Anterior cingulate cortex (tissue), 58 donors: ENCODE data around the gene ZDHHC3.

ENCODE experiments used
- DNase-seq, 58 donors: peaks; one replicate each; lab custom pipeline; 2025; lab: John Stamatoyannopoulos, UW

ZDHHC3 gene, protein sequence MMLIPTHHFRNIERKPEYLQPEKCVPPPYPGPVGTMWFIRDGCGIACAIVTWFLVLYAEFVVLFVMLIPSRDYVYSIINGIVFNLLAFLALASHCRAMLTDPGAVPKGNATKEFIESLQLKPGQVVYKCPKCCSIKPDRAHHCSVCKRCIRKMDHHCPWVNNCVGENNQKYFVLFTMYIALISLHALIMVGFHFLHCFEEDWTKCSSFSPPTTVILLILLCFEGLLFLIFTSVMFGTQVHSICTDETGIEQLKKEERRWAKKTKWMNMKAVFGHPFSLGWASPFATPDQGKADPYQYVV

DNA sequence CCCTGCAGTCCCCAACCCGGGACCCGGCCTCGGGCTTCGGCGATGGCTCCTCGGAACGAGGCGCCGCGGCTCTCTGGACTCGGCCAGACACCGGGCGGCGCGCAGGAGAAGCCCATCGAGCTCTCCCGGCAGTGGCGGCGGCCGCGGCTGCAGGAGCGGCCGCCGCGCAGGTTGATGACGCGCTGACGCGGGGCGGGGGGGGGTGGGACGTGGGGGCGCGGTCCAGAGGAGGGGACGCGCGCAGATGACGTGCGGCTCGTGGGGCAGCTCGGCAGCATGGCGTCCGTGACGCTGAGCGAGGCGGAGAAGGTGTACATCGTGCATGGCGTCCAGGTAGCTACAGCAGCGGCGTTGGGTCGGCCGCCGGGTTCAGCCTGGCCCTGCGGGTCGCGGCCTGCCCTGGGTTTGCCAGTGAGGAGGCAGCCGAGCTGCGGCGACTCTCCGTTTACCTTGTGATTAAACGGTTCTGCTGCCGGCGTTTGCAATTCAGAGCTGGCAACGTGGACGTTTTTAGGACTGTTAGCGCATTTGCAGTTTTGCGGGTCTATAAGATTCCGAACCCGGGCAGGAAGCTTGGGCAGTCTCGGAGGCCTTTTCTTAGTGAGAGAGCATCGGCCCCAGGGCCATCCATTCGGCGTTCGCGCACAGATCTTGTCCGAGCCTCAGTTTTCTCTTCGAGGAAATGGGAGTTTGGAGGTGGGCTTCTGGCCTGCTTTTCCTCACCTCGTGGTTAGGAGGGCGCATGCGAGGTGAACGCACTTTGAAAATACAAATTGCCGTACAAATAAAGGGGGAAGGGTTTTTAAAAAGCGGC lies at the start of gene ZDHHC3, which contains the start of gene EXOSC7:
ZDHHC3 (minus strand) TSS at position 173 of the 814 bp plus-strand sequence. CDS start 16,738 bp downstream, outside the sequence.
EXOSC7 (plus strand) TSS at position 243 of the 814 bp plus-strand sequence; CDS start at position 277, 34 bp downstream.
- DNase-seq = peak in 57 of 58 donors; percentile 33 to 89 (median 81)

DNA sequence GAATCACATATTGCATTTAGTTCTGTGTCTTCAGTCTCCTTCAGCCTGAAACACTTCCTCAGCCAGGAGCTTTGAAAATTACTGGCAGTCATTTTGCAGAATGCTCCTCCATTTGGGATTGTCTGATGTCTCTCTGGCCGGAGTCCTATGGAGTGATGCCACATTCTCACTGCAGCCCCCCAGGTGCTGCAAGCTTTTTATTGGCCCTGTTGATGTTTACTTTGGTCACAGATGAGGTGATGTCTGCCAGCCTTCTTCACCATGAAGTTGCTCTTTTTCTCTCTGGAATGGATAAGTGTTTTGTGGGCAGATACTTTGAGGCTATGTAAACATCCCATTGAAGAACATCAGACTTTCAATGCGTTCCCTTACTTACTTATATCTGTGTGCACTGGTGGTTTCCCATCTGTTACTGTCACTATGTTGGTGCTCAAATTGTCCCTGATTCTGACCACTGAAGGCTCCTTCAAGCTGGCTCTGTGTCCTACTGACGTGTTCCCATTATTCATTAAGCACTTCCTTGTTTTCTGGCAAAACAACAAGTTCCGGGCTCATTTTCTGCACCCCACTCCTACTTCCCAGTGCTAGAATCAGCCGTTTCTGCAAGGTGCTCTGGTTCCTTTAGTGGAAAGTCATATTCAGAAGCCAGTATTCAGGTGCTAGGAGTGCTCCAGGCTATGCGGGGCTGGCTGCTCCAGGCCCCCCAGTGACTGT lies 48.7 kb upstream of the ZDHHC3 start:
- no peak for DNase-seq

DNA sequence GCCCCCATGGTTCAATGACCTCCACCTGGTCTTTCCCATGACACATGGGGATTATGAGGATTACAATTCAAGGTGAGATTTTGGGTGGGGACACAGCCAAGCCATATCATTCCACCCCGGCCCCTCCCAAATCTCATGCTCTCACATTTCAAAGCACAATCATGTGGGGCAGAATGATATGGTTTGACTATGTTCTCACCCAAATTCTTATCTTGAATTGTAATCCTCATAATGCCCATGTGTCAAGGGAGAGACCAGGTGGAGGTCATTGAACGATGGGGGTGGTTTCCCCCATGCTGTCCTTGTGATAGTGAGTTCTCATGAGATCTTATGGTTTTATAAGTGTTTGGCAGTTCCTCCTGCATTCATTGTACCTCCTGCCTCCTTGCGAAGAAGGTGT lies 47.7 kb upstream of the ZDHHC3 start:
- no peak for DNase-seq

DNA sequence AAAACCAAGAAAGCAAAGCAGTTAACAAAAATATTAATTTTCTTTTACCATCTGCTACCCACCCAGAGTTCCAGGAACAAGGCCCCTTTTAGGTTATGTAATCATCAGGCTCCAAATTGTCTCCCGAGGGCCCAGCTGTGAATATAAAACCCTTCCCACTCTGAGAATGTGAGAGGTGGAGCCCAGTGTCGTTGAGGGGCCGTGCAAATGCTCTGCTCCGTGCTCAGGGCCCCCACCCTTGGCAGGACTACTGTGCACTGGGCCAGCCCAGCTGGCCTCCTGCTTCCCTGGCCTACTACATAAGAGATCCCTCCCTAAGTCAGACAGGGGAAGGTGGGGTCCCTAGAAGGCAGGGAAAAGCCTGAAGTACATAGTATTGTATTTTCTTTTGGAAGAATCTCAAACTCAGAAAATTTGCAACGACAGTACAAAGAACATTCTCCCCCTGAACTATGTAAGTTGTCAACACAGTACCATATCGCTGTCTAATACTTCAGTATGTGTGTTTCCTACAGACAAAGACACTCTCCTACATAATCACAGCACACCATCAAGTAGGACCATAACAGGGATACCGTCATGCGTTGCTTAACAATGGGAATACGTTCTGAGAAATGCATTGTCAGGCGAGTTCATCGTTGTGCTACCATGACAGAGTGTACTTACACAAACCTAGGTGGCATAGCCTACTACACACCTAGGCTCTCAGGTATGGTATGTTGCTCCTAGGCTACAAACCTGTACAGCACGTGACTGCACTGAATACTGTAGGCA lies 45.7 kb upstream of the ZDHHC3 start:
- DNase-seq = no peak

DNA sequence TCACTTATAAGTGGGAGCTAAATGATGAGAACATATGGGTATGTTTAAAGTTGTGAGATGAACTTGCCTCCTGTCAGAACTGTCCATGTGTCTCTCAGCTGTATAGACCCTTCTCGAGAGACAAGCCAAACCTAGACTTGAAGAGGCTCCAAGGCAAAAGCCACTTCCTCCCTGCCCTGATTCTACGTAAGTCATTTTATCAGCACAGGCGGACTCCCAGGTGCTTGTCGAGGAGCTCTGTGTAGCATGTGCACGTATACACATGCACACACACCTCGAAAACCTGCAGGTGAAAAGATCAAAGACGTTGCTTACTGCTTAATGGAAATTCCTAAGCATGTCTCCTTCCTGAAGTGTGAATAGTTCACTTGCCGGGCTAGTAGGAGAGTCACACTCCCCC lies 44.6 kb upstream of the ZDHHC3 start:
- DNase-seq = no peak

DNA sequence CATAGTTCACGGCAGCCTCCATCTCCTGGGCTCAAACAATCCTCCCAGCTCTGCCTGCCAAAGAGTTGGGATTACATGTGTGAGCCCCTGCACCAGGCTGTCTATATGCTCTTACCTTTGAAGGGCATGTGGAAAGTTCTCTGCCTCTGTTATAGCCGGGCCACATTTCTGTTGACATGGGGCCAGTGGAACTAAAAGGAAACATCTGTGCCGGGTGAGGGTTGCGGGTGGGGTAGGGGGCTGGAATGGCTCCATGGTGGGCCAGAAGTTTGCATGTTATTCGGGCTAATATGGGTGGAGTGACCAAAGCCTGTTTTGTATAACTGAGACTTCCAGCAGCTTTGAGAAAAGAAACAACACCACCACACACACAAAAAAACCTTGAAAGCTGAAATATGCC lies 41.8 kb upstream of the ZDHHC3 start:
- DNase-seq = no peak

DNA sequence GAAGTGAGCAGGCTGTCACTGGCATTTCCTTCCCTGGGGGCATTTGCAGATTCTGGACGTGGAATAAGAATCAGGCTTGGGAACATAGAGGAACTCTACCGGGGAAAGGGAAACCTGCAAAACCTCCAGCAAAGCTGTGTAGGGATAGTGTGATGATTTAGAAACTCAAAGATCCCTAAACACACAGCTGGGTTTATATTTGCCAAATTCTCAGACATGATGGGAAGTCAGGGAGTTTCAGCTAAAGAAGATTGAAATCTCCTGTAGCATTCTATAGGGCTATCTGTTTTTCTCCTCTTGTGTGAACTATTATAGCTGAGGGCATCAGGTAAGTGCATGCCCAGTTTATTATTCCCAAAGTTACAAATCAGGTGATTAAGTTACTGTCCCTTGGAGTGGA lies 40.9 kb upstream of the ZDHHC3 start:
- no peak for DNase-seq

DNA sequence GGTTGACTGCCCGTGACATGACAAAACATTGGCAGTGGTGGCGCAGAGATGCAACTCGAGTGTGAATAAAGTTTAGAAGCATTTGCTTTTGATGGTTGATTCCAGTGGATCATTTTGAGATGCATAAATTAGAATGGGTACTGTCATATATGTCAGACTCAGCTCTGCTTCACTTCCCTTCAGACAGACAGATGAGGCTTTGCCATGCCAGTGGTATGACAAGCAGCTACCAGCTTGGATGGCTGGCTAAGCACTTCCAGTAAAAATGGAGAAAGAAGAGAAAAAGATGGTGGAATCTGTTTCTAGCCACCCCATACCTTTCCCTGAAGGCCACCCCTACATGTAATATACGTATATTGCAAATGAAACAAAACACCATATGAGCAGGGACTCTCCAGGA lies 36.6 kb upstream of the ZDHHC3 start:
- no peak for DNase-seq

DNA sequence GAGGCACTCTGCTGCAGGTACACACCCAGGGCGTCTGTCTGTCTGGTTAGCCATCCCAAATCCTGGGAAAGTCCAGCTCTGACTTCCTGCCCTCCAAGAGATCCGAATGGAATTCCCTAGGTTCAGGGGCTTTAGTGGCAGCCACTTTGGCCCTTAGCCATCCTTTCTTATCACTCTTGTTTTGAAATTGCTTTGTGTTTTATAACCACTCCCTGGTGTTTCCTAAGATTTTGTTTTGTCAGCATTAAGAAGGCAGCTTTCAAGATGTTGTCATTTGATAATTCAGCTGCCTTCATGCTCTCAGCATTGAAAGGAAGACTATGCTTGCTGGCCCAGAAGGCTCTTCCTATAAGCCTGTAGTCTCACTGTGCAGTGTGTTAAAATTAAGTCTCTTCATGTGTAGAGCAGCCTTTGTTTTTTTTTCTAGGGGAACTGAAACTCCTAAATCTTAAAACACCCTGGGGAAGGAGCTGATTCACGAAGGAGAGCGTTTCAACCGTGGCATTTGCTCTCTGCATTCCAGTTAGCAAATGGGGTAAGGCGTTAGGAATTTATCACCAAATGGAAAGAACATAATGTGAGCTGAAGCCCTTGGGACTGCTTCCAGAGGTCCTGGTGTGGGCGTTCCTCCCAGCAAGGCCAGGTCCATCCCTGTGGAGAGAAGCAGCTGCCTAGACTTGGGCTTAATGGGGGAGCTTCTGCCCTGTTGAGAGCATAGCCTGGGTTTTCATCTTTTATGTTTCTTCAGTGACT lies 36.0 kb upstream of the ZDHHC3 start:
- peak in 1 of 58 donors; percentile 13 for DNase-seq

DNA sequence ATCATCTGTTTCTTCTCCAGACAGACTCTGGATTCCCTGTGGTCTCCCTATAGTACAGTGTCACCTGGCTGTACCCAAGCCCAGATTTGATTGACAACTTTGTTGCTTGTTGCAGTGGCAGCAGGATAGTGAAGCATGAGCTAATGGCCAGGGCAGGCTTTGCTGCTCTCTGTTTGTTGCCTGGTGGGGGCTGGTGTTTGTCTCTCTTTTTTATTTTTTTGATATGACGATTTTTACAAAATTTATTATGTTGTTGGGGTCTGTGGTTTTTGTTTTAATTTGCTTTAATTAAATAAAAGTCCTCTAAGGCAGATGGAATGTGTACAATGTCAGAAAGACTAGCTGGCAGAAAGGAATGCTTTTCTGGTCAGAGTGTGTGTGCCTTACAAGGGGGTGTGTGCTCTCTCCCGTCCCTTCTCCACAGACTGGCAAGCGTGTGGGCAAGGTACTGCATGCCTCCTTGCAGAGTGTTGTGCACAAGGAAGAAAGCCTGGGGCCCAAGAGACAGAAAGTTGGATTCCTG lies 34.9 kb upstream of the ZDHHC3 start:
- no peak for DNase-seq

DNA sequence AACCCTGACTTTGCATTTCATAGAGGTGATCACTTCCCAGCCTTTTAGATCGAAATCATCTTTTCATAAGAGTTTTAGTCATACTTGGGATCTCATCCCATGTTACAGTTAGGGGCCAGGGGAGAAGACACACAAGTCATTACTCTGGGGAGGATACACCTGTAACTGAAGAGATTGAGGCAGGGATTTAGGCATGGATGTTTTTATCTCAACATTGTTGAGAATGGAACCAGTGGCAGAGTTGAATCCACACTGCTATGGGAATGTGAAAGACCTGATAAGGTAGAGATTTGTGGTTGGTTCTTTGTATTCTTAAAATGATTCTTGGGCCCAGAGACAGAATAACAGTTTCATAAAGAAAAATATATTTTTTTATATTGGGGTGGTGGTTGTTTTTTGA lies 33.9 kb upstream of the ZDHHC3 start:
- DNase-seq = no peak

DNA sequence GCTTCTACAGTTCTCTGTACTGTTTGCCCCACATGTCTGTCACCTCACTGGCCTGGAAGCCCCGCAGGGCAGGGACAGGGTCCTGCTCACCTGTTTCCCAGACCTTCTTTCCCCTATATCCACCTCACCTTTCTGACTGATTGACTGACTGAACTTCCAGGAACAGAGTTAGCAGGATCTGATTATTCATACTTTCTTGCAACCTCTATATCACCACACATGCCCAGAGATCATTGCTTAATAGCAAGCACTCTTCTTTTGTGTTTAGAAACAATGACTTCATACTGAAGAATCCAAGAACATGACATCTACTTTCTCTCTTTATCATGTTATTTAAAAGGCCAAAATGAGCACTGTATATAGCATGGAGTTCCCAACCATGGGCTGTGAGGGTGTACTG lies 32.1 kb upstream of the ZDHHC3 start:
- no peak for DNase-seq

DNA sequence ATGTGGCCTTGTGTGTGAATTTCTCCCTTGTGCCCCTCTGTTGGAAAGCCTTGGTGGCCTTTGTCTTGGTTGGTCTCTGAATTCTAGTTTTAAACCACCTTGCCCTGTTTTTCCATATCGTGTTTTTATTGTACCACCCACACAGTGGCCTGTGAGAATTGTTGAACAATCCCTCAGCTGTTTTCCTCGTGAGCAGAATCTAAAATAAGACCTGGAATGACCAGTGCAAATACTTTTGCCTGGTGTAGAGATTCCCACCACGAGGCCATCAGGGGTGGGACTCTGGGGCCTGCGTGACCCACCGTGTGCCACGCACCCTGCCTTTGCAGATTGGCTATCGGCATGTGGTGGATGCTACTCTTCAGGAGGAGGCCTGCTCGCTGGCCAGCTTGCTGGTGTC lies 31.1 kb upstream of the ZDHHC3 start:
- DNase-seq = no peak

DNA sequence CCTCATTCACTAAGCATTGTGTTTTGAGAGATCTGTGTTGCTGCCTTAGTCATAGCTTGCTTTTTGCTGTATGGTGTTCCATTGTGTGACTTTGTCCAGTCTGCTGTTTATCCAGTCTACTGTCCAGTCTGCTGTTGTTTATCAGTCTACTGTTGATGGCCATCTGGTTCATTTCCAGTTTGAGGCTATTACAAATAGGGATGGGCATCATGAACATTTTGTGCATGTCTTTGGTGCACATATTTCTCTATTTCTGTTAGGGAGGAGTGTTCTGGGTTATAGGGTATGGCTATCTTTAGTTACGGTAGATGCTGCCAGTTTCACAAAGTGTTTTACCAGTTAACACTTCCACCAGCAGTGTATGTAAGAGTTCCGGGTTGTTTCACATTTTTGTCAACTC lies 27.9 kb upstream of the ZDHHC3 start:
- DNase-seq = no peak

DNA sequence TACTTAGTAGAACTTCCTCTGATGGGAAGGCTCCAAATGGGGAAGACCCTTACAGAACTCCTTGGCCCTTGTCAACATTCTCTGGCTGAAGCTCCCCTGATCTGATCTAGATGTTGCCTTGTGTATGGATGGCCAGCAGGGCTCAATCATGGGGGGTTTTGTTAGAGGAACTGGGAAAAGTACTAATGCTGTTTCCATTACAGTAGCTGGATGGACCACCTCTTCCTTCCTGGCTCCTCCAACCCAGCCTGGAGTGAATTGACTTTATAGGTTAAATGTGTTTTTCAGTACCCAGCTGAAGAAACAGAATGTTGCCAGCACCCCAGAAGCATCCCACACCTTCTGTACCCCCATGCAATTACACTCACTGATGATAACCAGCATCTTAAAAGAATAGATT lies 27.4 kb upstream of the ZDHHC3 start:
- DNase-seq = no peak

DNA sequence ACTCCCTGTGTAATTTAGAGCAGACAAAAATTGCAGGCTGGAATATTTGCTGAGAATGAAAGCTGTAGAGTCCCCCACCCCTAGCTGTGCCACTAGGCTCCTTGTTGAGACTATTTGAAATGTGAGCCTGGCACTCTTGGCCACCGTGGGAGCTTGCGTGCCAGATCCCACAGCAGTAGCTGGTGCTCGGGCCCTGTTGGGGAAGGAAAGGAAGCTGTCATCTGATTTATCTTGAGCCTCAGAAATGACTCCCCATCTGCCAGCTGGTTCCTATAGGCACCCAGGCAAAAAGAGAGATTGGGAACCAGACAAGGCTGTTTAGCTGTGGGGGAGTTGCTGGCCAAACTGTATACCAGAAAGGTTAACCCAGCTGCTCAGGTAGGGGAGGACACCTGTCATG lies 26.7 kb upstream of the ZDHHC3 start:
- DNase-seq = no peak

DNA sequence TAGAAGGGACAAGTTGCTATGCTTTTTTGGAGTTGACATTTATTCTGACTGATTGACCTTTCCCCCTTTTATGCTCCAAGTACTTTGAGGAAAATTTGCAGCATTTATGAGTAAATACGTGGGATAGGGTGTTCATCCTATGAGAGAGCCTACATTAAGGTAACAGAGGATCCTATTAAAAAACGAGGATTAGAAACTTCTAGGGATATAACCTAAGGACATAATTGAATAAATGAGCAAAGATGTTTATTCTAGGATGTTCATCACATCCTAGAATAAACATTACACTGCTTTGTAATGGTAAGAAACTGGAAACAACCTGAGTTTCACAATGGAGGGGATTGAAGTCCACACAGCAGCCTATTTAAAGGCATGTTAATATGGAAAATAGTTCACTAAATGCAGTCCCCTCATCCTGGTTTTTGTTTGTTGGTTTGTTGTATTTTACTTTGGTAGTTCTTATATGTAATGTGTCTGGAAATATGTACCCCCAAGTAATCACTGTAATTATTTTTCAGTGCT lies 26.2 kb upstream of the ZDHHC3 start:
- DNase-seq = no peak

DNA sequence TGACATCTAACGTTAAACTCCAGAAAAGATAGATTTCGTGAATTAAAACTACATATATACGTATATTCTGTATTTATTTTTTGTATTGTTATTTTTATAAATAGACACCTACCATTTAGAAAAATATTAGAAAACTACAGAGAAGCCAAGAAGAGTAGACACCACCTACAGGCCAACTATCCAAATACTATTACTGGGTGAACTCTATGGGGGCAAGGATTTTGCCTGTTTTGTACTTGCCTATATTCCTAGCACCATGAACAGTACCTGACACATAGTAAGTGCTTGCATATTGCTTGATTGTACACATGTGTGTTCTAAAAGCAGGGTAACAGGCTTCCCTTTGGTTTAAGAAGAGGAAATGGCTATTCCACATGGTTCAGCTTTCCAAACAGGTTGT lies 25.8 kb upstream of the ZDHHC3 start:
- no peak for DNase-seq

DNA sequence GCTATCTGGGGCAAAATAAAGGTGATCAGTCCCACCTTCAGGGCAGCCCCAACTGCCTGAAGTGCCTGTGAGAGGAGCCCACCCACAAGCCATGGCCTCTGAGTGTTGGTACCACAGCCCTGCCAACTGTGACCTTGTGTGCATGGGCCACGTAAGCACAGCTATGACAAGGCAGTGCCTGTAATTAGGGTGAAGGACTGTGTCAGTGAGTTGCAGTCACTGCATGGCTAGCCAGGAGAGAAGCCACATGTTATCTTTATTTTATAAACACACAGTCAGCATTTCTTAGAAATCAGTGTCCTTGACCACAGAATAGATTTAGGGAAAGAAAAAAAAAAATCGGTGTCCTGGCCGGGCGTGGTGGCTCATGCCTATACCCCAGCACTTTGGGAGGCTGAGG lies 24.8 kb upstream of the ZDHHC3 start:
- no peak for DNase-seq
